NCI-H146 (cell line): ENCODE results near the gene EIF2S3.
"Not testable (repeated sequence)": the region's sequence is repeated elsewhere in the genome, so short reads cannot be mapped to it uniquely, and the experiment has no call there.

Experiments
- DNase-seq: peaks from one replicate; lab custom pipeline; 2025; lab: John Stamatoyannopoulos, UW

EIF2S3 gene

DNA sequence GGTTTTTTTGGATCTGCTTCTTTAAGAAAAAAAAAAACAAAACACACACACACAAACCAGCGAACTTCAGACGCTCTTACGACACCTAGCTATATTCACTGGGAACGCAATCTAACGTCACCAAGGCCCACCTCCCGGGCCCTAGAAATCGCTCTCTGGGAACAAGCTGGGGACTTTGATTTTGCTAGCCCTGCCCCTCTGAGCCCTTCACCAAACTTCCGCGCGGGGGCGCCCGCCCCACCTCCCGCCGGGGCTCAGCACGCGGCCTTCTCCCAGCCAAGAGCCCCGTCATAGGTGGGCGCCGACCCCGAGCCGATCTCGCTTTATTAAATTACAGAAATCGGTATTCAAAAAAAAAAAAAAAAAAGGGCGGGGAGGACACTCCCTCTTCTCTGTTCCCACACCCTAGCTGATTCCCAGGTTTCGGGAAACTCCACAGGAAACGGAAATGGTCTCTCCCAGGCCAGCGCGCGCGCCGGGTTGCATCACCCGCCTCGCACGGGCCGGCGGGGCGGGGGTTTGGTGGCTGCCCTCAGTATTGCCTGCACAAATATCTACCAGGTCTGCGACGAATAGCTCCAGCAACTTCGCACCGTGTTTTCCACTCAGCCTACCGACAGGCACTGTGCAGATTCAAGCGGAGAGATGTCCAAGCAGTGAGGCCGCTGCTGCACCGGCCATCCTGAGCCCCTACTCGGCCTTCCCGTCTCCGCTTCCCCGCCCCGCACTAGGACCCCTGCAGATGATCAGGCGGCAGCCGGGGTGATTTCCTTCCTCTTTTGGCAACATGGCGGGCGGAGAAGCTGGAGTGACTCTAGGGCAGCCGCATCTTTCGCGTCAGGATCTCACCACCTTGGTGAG, at the start of gene EIF2S3:
EIF2S3 (plus strand) TSS at position 775 of the 861 bp plus-strand sequence; CDS start at position 788, 13 bp downstream.
- DNase-seq = peak; percentile 93

DNA sequence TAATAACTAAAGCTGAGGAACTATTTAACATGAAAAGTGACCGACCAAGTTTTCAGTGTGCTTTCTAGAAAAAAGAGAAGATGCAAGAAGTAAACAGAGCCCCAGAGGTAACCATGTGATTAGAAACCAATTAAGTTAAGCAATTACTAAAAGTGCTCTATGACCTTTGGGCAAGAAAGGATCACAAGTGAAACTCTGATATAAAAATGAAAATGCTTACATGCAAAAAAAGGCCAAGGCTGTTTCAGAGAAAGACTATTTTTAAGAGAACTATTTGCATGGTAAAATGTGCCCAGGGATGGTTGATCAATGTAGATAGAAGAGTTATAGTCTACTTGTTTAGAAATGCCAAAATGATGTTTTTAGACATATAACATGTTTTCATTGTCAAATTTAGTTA, 49.7 kb upstream of the EIF2S3 start:
- no peak for DNase-seq

DNA sequence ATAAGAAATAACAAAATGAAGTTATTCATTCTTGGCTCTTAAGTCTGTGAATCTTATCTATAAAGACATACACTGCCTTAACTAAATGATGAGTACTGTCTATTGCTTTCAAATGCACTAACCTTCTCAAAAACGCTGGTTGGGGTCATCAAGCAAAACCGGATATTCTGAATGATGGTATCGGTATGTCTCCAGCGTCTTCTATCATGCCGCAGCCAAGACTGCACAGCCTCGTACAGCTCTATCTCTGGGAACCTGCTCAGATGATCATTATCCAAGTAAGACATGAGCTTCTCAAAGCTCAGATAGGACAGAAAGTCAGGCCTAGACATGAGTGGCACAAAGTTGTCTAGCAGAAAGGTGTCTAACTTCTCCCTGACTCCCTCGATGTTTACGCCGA, 48.9 kb upstream of the EIF2S3 start:
- DNase-seq = no peak

DNA sequence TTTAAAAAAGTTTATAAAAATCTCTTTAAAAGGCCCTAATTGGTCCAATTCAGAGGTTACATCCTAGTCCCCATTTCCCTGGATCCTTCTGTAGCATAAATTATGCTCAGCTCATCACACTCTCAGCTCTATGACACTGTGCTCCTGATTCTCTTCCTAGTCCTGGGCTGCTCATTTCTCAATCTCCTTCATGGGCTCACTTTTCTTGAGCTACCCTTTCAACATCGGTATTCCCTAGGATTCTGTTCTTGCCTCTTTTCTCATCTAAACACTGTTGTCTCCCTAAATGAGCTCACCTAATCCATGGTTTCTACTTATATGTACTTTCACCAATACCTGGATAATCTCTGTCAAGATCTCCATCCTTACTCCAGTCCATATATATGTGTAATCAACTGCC, 42.5 kb upstream of the EIF2S3 start:
- DNase-seq = no peak

DNA sequence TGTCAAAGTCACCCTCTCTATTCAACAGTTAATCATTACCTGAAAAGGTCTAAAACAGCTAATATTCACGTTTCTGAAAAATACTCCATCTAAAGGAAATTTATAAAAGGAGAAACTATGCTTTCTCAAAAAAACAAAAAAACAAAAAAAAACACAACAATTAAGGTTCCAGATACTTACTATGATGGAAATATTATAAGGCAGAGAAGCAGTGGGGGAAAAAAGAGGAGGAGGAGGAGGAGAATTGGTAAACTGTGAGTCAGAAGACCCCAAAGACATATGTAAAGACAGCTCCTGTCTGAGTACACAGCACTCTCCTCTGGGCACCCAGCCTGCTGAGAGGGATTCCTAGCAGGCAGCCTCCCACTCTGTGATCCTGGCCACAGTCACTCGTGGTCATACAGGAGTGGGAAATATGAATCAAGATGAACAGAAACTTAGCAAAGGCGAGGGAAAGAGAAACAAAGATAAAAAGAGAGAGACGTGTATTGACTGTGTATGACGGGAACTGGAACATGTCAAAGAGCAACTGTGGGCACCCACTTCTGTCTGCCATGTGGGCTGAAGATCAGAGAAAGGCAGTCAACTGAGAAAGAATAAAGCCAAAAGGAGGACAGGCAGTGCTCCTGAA, 40.3 kb upstream of the EIF2S3 start:
- no peak for DNase-seq

DNA sequence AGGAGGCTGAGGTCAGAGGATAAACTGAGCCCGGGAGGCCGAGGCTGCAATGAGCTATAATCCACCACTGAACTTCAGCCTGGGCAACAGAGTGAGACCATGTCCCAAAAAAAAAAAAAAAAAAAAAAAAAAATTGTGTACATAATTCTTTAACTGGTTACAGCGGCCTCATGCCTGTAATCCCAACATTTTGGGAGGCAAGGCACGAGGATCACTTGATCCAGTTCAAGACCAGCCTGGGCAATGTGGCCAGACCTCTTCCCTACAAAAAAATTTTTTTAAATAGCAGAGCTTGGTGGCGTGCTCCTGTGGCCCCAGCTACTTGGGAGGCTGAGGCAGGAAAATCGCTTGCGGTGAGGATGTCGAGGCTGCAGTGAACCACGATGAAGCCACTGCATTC, 37.1 kb upstream of the EIF2S3 start:
- DNase-seq = no peak

DNA sequence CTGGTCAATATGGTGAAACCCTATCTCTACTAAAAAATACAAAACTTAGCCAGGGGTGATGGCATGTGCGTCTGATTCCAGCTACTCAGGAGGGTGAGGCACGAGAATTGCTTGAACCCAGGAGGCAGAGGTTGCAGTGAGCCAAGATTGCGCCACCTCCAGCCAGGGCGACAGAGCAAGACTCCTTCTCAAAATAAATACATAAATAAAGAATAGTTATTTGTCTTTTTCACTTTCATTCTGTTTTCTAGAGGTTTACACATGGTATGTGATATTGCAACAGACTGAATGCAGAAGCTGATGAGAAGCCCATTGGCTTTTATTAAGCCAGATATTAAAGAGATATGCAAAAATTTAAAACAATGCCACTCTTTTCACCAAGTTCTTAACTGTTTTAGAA, 35.9 kb upstream of the EIF2S3 start:
- no peak for DNase-seq

DNA sequence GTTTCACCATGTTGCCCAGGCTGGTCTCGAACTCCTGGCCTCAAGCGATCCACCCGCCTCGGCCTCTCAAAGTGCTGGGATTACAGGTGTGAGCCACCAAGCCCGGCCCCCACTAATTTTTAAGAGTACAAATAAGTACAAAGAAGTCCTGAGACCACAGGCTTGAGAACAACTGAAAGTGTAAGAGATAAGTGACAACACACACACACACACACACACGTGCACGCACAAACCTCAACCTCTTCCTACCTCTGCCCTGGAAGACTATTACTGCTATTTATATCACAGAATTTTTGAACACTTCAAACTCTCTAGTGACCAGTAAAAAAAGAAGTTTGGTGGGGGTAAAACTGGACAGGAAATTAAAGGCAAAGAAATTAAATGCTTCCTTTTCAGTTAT, 35.3 kb upstream of the EIF2S3 start:
- DNase-seq = no peak

DNA sequence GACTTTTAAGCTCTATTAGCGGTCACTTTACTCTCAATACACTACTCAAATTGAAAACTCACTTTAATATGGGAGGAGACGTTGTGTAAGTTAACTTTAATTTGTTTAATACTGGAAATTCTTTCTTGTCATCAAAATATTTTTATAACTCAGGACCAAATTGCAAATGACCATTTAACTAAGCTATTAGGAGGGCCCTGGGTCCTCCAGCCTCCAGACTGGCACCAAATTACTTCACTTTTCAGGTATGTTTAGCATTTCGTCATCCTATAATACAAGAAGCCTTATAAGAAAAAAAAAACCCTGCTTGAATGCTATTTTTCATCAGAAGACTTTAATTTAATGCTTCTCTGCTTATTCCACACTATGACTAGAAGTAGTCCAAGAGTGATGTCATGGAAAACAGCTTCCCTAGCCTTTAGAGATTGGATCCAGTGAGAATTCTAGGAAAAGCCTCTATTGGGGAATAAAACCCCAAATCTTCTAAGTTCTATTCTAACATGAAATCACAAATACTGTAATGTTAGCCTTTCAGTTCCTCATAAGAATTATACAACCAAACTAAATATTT, 34.4 kb upstream of the EIF2S3 start:
- no peak for DNase-seq

DNA sequence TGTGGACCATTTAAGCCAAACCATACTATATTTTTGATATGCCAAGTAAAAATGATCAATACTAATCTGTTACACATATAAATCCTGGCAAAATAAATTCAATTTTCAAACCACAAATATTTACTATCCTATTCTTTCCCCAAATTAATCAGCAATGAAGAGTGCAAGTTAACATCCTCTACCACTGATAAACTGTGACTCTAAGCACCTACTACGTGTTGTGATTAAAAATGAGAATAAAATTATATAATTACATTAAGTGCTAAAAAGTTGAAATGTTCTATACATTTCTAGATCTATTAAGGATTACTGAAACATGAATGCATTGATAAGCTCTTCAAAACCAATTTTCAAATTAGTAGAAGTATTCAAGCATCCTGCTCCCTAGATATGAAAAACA, 31.2 kb upstream of the EIF2S3 start:
- DNase-seq = no peak

DNA sequence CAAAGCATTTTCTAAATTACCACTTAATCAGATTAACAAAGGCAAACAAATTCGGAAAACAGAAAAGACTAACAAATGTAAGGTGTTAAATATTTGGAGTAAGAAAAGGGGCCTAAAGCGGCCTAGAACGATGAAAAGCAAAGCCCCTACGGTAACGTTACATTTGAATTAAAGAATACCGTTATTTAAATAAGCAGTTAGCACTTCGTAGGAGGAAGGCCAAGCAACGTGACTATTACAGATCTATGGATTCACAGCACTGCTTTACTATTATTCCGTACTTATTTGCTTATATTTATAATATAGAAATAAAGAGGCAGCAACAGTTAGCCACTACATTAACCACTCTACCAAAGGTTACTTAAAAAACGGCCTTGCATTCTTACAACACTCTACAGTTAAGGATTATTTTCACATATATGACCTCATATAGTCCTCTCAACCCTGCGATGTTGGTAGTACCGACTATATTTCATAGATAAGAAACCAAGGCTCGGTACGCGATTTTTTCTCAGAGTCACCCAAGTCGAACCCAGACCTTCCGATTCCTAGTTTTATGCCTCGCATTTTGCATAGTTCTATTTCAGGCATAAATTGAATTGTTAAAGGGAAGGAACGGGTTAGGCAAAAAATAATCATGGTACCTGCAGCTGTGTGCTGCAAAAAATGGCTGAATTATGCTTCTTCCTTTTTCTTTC, 30.6 kb upstream of the EIF2S3 start:
- peak; percentile 21 for DNase-seq

DNA sequence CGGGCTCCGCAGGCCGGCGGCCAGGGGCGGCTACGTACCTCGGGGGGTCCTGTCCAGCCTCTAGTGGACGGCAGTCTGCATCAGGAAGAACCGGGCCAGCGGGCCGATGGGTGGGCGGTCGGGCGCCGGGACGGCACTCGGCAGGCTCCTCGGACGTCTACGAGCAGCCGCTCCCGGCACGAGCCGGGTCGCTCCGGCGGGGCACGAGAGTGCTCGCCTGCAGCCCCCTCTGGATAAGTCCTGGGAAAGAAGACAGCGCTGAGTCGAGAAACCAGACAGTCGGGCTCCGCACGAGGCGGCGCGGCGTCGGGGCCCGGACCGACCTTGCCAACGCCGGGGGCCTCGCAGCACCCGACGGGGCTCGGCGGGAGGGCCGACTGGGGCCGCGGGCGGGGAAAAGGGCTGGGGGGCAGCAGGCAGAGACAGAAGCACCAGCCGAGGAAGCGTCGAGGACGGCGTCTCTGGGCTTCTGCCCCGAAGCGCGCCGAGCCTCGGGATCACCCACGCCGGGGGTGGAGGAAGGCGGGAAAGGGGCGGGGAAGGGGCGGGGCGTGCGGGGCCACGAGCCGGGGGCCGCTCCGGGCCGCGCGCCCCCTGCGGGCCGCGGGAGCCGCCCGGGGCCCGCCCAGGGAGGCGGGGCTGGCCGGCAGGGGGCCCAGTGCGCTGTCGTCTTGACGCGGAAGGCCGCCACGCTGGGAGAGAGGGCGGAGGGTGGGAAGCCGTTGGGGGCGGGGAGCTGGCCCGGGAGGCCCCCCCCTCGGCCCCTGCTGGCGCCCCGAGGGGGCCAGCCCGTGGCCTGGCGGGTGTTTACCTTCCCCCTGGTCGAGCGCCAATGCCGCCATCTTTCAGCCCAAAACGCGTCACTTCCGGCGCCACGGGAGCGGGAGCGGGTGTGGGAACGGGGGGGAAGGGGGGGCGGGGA, 29.7 kb upstream of the EIF2S3 start:
- DNase-seq = peak; percentile 89

DNA sequence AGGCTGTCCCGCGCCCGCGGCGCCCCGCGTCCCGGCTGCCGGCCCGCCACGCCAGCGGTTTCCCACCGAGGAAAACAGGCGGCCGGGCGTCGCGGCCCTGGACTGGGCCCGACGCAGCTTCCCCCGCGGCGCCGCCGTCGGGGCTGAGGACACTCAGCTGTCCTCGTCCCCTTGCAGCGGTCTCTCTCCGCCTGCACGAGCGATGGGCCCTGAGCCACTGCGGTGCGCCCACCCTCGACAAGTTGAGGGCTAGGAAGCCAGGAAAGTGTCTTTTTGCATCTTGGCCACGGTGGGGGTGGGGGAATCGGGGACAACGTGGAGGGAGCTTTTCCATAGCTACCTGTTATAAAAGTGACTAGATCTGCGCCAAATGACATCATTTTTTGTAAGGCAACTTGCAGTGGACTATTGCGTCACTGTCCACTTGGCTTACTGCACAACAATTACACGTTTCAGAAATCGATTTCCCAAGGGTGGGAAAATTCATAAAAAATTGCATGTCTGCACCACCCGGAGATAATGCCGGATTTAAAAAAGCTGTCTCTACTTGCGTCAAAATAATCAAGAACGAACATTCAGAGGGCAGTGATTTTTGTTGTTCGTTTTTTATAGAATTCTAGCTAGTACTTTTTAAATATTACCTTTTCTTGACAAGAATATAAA, 28.9 kb upstream of the EIF2S3 start:
- DNase-seq = peak; percentile 69

DNA sequence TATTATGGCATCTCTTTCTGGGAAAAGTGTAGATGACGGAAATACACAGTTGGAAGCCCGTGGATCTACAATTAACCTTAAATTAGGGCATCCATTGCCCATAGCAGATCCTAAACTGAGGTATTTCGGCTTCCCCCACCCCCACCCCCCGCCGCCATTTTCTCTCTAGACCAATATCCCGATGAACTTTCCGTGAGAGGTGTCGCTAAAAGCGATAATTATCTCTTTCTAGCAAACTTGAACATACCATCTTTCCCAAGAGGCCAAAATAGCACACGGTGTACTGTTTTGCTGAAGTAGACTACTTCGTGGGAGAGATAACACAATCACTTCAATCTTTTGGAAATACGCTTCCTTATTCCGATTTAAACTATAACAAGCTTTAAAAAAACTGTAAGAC, 28.3 kb upstream of the EIF2S3 start:
- DNase-seq = peak; percentile 6

DNA sequence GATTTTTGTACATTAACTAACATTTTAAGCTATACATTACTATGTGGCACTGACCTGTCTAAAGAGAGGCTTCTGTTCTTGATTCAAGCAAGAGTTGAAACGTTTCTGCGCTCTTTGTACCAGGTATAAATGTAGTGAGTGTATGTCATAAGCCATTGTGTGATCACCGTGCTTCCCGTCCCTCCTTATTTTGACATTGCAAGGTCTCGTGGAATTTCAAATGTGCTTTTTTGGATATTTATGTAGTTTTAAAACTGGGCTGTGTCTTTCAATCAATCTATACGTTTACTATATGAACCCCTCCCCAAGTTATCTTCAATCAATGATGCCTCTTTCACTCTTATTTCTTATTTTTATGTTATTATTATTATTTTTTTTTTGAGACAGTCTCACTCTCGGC, 27.7 kb upstream of the EIF2S3 start, which contains the start of gene KLHL15:
KLHL15 (minus strand) TSS at position 101 of the 400 bp plus-strand sequence. CDS start 20,493 bp downstream, outside the sequence.
- no peak for DNase-seq

DNA sequence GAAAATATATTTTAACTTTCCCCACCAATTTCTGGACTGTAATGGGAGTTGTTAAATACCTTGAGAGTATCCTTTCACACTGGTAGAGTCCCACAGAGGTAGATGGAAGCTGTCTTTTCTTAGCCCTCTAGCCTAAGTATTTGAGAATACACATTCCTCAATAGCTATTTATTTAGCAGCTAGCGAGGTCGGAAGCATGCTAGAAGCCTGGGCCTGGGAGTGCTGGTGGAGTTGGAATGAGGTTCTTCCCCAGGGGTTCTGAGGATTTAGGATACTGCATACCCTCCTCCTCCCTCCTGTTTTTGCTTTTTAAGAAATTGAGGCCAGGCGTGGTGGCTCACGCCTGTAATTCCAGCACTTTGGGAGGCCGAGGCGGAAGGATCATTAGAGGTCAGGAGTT, 26.8 kb upstream of the EIF2S3 start:
- DNase-seq = no peak

DNA sequence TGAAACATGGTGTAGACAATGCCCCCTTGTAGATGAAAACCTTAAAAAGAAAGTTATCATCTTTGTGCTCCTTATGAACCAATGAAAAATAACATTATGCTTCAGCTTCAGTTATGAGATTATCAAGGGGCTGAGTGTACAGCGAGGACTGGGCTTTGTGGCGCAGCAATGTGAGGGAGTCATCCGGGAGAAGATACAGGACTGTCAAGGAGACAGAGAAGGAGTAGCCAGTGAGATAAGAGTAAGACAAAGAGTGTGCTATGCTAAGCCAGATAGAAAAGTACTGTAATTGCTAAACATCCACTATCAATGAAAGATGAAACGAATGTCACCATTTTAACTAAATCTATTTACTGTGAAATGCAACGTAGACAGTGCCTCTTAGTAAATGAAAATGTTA, 24.2 kb upstream of the EIF2S3 start:
- DNase-seq = no peak

DNA sequence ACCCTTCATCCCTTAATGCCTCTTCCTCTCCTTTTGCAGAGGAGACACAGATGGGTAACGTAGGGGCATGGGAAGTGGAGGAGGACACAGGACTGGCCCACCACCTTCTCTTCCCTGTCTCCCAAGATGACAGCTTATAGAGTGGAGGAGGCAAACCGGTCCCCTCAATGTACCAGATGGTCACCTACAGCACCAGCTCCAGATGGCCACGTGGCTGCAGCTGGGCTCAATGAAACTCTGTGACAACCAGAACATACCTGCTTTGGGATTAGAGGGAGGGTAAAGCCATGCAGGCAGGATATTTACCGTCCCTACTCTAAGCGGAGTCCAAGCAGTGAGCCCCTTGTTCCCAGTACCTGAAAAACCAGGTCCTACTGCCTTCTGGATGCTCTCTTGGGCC, 20.3 kb upstream of the EIF2S3 start:
- DNase-seq = no peak

DNA sequence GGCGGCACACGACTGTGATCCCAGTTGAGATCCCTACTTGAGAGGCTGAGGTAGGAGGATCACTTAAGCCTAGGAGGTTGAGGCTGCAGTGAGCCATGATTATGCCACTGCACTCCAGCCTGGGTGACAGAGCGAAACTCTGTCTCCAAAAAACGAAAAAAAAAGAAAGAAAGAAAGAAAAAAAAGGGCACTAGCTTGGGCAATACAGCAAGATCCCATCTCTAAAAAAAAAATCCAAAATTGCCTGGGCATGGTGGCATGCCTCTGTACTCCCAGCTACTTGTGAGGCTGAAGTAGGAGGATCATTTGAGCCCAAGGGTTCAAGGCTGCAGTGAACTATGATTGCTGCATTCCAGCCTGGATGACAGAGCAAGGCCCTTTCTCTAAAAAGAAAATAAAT, 17.0 kb upstream of the EIF2S3 start:
- DNase-seq = no peak

DNA sequence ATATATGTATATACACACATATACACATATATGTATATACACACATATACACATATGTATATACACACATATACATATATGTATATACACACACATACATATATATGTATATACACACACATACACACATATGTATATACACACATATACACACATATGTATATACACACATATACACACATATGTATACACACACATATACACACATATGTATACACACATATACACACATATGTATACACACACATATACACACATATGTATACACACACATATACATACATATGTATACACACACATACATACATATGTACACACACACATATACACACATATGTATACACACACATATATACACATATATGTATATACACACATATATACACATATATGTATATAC, 8.7 kb upstream of the EIF2S3 start:
- not testable (repeated sequence) for DNase-seq

DNA sequence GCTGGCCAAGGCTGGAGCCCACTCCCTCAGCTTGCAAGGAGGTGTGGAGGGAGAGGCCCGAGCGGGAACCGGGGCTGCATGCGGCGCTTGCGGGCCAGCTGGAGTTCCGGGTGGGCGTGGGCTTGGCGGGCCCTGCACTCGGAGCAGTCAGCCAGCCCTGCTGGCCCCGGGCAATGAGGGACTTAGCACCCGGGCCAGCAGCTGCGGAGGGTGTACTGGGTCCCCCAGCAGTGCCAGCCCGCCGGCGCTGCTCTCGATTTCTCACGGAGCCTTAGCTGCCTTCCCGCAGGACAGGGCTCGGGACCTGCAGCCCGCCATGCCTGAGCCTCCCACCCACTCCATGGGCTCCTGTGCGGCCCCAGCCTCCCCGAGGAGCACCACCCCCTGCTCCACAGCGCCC, 5.1 kb upstream of the EIF2S3 start:
- not testable (repeated sequence) for DNase-seq
